Astrocyte of the hippocampus (primary cell): ENCODE results near the gene KCNQ2.
A peak's percentile ranks its signal among the peaks of the same experiment; 100 is the strongest.
"Not testable (repeated sequence)": the region's sequence is repeated elsewhere in the genome, so short reads cannot be mapped to it uniquely, and the experiment has no call there.

Source experiments
- DNase-seq: peaks from one replicate; pipeline ENCODE4 v3.0.0; 2011; ENCODE audit warnings: low read depth, low spot score

Gene KCNQ2

GRCh38 chr20:63386491-63386890, 86.0 kb downstream of the KCNQ2 start:
- DNase-seq = no peak

- no peak for DNase-seq
Observed at GRCh38 chr20:63385819-63386218, 86.6 kb downstream of the KCNQ2 start.

GRCh38 chr20:63384336-63384735, 88.1 kb downstream of the KCNQ2 start:
- no peak for DNase-seq

- DNase-seq = no peak
Observed at GRCh38 chr20:63383556-63383955, 88.9 kb downstream of the KCNQ2 start.

- DNase-seq = no peak
Observed at GRCh38 chr20:63382551-63383300, 89.7 kb downstream of the KCNQ2 start.

GRCh38 chr20:63381781-63382431, 90.5 kb downstream of the KCNQ2 start:
- peak; percentile 34 for DNase-seq

GRCh38 chr20:63380346-63380870, 92.0 kb downstream of the KCNQ2 start:
- no peak for DNase-seq

GRCh38 chr20:63379872-63380271, 92.6 kb downstream of the KCNQ2 start:
- not testable (repeated sequence) for DNase-seq

GRCh38 chr20:63379296-63379695, 93.2 kb downstream of the KCNQ2 start:
- no peak for DNase-seq

- no peak for DNase-seq
Observed at GRCh38 chr20:63378626-63379025, 93.8 kb downstream of the KCNQ2 start.

- no peak for DNase-seq
Observed at GRCh38 chr20:63377951-63378381, 94.5 kb downstream of the KCNQ2 start.

GRCh38 chr20:63377256-63377941, 95.1 kb downstream of the KCNQ2 start:
- DNase-seq = no peak

GRCh38 chr20:63376283-63377250, 95.9 kb downstream of the KCNQ2 start:
- no peak for DNase-seq

GRCh38 chr20:63375438-63375837, 97.0 kb downstream of the KCNQ2 start:
- no peak for DNase-seq

GRCh38 chr20:63374504-63374903, 98.0 kb downstream of the KCNQ2 start:
- no peak for DNase-seq

GRCh38 chr20:63373996-63374395, 98.5 kb downstream of the KCNQ2 start:
- no peak for DNase-seq

GRCh38 chr20:63372971-63373885, 99.2 kb downstream of the KCNQ2 start:
- no peak for DNase-seq

- no peak for DNase-seq
Observed at GRCh38 chr20:63371291-63371865, 101.1 kb downstream of the KCNQ2 start.

GRCh38 chr20:63370618-63371187, 101.8 kb downstream of the KCNQ2 start:
- no peak for DNase-seq
